GM21390 (cell line): ENCODE measurements around the gene SLX1B.
"Not testable (repeated sequence)": the region's sequence is repeated elsewhere in the genome, so short reads cannot be mapped to it uniquely, and the experiment has no call there.

Experiments
- ATAC-seq: cut with Tn5 transposase; IDR thresholded peaks from one replicate; pipeline ENCODE4 v1.9.1; 2021; ENCODE audit not compliant: unreplicated experiment

The SLX1B gene

DNA sequence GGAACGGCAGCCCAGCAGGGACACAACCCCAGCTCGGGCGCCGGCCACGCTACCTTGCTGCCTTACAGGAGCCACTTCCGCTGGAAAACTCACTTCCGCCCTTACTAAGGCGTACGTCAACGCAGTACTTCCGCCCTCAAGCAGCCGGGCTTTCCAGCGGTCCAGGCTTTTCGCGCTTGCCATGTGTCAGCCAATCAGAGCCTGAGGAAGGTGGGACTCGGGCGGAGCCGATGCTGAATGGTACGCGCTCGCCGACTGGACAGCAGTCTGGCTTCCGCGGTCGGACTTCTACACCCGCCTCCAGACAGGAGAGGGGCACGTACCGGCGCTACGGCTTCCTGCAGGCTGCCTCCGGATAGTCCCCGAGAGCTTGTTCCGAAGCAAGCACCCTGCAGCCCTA, at the start of gene SLX1B, which contains the start of gene BOLA2:
SLX1B (plus strand) TSS at position 265 of the 400 bp plus-strand sequence.
BOLA2 (minus strand) TSS at position 83 of the 400 bp plus-strand sequence. CDS start 98 bp downstream, outside the sequence.
- peak; percentile 77 for ATAC-seq

DNA sequence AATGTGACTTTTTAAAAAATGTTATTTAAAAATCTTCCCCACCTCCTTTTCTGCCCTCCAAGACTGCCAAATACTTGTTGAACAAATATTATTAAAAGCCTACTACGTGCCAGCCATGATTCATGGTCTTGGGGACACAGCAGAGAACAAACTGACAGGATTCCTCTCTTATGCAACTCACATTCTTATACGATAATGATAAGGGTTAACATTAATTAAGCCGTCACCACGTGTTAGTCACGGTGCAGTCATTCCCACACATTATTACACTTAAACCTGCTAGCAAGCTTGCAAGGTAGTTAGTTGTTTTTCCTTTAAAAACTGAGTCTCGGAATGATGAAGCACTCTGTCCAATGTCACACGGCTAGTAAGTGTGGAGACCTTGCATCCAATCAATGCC, 49.1 kb upstream of the SLX1B start:
- ATAC-seq: not testable (repeated sequence)

DNA sequence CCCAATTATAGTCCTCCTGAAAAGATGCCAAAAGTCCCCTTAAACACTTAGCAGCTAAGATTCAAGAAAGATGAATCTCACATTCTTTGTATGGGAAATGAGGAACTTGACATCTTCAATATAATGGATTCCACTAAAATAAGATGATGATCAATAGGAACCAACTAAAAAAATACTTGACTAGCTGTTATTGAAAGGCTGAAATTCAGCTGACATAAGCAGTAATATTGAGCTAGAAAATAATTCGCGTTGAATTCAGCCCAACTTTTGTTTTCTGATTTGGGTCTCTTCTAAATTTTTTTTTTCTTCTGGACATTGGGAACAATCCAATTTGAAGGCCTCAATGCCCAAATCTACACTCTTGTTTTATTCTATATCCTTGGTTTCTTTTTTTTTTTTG, 30.7 kb upstream of the SLX1B start:
- ATAC-seq: not testable (repeated sequence)

DNA sequence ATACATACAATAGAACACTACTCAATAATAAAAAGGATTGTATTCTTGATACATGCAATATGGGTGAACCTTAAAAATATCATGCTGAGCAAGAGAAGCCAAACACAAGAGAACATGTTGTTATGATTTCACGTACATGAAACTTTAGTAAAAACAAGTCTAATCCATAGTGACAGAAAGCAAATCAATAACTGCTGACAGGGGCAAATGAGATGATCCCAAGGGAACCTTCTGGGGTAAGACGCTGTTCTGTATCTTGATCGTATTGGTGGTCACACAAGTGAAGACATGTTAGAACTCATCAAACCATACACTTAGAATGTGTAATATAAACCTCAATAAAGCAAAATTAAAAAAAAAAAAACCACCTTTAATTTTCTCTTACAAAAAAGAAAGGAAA, 28.9 kb upstream of the SLX1B start:
- not testable (repeated sequence) for ATAC-seq

DNA sequence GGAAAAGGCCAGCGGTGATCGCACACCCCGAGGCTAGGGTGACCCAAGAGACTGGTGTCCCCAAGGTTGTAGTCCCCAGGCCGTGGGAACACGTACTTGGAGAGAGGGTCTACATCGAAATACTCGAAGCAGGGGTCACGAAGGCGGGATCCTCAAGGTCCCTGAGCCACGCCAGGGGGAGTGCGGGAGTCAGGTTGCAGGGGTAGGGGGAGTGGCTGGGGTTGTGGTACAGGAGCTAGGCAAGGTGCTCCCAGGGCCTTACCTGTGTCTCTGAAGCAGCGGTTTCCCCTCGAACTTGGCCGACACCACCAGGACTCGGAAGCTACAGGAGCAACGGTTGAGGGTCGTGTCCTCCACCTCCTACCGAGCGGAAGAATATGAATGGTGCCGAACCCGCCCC, 579 bp upstream of the SLX1B start:
- ATAC-seq: peak; percentile 19

DNA sequence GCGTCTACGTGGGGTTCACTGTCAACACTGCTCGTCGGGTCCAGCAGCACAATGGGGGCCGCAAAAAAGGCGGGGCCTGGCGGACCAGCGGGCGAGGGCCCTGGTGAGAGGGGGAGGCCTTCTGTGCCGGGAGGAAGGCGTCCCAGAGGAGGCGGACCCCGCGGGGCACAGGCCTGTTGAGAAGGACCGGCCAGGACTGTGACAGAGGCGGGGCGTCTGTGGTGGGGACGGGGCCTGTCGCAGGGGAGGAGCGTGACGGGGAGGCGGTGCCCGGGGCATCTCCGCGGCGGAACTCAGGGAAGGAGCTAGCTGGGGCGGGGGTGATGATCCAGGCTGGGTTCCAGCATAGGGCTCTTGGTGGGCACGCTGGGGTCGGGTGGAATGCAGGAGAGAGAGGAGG, 495 bp downstream of the SLX1B start:
- ATAC-seq: peak; percentile 56

DNA sequence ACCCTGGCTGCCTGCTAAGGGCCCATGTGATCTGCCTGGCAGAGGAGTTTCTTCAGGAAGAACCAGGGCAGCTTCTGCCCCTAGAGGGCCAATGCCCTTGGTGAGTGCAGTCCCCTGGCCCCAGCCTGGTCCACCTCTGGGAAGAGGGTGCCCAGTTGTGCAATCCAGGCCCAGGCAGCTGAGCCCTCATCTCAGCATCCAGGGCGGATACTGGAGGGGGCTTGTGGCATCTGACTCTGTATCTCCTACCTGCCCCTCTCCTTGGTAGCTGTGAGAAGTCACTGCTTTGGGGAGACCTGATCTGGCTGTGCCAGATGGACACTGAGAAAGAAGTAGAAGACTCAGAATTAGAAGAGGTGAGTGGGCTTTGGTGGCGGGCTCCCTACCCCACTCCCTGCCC, 3.3 kb downstream of the SLX1B start:
- ATAC-seq: not testable (repeated sequence)

DNA sequence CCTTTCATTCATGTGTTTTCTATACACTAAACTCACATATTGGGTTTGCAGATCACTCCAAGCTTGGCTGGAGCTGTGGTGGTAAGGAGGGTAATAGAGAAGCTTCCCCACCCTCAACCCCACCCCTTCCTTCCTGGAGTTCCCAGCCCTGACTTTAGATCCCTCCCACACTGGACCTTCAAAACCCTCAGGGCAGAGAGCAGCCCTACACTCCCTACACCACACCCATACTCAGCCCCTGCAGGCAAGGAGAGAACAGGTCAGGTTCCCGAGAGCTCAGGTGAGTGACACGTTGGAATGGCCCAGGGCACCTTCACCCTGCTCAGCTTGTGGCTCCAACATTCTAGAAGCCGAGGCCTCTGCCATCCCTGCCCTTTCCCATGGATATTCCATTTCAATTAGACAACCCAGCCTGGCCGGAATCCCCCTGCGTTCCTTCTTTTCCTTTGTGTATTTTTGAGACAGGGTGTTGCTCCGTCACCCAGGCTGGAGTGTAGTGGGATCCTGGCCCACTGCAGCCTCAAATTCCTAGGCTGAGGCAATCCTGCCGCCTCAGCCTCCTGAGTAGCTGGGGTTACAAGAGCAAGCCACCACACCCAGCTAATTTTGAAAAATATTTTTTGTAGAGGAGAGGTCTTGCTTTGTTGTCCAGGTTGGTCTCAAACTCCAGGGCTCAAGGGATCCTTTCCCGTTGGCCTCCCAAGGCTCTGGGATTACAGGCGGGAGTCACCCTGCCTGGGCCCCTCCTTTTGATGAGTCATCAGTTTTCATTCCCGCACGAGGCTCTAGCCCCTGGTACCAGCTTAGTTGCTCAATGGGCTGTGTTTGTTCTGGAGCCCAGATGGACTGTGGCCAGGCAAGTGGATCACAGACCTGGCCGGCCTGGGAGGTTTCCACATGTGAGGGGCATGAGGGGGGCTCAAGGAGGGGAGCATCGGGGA, 5.6 kb downstream of the SLX1B start, which contains the start of gene SULT1A4:
SULT1A4 (plus strand) TSS at position 208 of the 941 bp plus-strand sequence. CDS start 1,473 bp downstream, outside the sequence.
- not testable (repeated sequence) for ATAC-seq

DNA sequence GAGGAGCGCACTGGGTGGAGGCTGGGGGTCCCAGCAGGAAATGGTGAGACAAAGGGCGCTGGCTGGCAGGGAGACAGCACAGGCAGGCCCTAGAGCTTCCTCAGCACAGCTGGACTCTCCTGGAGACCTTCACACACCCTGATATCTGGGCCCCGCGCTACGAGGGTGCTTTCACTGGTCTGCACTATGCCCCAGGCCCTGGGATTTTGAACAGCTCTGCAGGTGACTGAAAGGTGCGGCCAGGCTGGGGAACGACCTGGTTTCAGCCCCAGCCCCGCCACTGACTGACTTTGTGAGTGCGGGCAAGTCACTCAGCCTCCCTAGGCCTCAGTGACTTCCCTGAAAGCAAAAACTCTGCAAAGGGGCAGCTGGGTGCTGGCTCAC, 6.3 kb downstream of the SLX1B start:
- ATAC-seq: not testable (repeated sequence)

DNA sequence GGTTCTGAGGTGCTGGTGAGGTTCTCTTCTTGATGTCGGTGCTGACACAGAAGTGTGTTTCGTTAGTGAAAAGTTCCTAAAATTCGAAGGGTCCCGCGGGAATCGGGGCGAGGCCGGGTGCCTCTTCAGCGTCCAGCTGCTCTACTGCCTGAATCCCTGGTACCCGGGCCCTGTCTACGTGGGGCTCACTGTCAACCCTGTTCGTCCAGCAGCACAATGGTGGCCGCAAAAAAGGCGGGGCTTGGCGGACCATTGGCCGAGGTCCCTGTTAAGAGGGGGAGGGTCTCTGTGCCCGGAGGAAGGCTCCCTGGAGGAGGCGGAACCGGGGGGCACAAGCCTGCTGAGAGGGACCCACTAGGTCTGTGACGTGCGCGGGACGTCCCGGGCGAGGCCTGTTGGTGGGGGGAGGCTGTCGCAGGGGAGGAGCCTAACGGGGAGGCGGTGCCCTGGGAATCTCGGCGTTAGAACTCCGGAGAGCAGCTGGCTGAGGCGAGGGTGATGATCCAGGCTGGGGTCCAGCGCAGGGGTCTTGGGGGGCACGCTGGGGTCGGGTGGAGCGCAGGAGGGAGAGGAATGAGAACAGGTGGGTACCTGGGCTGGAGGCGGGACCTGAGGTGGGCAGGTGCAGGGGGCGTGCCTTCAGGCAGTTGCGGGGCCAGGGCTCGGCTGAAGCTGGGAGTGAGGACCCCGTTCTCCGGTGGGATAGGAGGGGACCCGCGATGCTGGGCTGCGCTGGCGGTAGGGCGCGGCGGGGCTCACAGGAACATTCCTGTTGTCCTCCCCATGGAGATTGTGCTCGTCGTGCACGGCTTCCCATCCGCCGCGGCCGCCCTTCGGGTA, 11.9 kb downstream of the SLX1B start:
- ATAC-seq: not testable (repeated sequence)

DNA sequence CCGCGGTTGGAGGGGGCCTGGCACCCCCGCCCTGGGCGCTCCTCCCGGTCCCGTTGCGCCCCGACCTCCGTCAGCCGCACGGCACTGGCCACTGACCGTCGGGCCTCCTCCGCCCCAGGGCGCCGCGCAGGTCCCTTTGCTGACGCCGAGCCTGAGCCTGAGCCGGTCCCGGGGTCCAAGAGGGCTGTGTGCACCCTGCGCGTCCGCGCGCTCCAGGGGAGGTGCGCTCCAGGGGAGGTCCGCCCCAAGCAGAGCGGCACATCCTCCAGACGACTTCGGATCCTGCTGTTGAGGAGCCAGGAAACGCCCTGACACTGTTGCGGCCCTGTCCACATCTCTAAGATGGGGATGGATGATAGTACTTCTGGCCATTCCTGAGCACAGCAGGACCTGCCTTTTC, 12.6 kb downstream of the SLX1B start:
- ATAC-seq: not testable (repeated sequence)

DNA sequence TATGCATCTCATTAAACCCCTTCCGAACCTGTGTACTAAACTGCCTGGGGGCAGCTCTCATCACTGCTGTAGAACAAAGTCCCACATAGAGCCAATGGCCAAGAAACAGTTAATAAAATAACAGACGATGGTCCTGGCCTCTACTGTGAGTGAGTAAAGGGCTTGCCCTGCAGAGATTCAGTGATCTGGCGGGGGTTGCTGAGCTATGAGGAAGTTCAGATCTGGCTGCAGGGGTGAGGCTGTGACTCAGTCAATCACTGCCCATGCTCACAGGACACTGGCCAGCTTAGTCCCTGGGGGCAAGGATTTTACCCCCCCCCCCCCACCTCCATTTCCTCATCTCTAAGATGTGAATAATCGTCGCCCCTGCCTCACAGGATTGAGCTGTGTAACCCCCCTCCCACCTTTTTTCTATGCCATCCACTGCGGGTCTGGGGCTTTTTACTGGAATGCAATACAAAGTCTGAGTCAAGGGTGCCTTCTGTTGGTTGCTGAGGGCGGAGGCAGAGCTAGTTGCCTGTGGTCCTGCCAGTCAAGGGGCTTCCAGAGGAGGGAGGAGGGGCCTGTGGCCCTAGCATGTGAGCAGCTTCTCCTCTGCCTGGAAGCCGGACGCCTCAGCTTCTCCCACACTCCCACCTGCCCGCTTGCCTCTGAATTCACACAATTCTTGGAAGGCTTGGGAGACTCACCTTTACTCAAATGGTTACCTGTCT, 13.5 kb downstream of the SLX1B start:
- not testable (repeated sequence) for ATAC-seq

DNA sequence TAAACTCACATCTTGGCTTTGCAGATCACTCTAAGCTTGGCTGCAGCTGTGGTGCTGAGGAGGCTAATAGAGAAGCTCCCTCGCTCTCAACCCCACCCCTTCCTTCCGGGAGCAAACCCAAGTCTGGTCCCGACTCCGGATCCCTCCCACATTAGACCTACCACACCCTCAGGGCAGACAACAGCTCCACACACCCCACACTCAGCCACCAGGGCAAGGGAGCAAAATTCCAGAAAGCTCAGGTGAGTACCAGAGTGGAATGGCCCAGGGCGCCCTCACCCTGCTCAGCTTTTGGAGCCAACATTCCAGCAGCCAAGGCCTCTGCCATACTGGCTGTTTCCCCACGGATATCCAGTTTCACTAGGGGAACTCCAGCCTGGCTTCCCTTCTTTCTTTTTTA, 15.3 kb downstream of the SLX1B start:
- not testable (repeated sequence) for ATAC-seq

DNA sequence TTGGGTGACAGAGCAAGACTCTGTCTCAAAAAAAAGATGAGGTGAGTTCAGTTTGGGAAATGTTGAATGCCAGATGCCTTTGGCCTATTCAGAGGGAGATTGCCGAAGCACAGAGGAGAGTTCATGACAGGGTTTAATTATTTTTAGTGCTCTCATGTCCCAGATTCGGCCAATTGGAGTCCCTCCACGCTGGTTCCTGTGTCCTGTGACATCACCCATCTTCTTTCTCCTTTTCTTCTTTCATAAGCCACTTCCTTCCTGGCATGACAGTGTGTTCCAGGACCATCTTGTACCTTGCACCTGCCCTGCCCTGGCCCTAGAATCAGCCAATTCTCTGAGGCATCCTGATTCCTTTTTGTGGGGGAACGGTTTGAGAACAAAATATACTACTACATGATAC, 17.7 kb downstream of the SLX1B start:
- not testable (repeated sequence) for ATAC-seq

DNA sequence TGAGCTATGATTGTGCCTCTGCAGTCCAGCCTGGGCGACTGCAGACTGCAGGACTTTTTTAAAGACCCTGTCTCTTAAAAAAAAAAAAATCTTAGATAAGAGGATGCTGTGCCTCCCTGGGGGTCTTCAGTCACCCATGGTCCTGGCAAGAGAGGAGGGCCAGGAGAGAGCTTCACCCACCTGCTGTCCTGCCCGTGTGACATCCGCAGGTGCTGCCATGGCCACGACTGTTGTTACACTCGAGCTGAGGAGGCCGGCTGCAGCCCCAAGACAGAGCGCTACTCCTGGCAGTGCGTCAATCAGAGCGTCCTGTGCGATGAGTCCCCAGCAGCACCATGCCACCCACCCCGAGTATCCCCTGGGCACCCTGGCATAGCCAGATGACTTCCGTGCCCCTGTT, 27.9 kb downstream of the SLX1B start:
- ATAC-seq: not testable (repeated sequence)

DNA sequence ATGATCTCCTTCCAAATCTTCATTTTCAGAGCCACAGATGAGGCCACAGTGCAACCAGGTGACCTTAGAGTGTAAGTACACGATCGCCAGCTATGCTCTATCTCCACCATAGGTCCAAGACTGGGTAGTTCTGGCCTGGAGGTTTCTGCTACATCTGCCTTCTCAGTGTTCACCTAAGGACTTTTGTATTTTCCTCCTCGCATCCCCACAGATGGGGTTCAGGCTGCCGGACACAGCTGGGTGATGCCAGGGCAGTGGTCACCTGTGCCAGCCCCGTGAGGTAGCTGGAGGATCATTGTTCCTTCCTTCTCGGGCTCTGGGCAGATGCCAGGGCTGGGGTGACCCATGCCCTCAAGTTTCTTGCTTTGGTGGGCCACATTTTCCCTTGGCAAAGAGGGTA, 52.0 kb downstream of the SLX1B start, which contains the start of gene NPIPB12:
NPIPB12 (minus strand) TSS at position 101 of the 400 bp plus-strand sequence.
- ATAC-seq: not testable (repeated sequence)
